HG02763 (cell line): ENCODE measurements around the gene TSPAN18.

ENCODE experiments used
- ATAC-seq: cut with Tn5 transposase; IDR thresholded peaks from one replicate; pipeline ENCODE4 v1.9.1; 2021; ENCODE audit warnings: mild to moderate bottlenecking, moderate library complexity; ENCODE audit not compliant: unreplicated experiment

TSPAN18 gene

DNA sequence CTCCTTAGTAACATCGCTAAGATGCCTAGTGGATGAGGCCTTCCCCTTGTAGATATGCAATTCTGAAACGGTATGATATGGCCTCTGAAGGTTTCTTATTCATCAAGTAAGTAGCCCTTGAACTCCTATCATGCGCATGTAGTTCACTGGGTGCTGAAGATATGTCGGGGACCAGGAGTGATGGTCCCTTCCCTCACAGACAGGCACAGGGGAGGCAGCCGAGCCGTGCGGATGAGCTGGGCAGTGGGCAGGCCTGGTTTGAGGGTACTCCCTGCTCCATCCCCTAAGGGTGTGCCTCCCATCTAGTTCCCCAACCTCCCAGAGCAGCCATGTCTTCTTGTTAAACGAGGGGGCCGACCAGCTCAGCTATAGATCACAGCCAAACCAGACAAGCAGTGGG lies 183.8 kb downstream of the TSPAN18 start:
- ATAC-seq, result no peak

DNA sequence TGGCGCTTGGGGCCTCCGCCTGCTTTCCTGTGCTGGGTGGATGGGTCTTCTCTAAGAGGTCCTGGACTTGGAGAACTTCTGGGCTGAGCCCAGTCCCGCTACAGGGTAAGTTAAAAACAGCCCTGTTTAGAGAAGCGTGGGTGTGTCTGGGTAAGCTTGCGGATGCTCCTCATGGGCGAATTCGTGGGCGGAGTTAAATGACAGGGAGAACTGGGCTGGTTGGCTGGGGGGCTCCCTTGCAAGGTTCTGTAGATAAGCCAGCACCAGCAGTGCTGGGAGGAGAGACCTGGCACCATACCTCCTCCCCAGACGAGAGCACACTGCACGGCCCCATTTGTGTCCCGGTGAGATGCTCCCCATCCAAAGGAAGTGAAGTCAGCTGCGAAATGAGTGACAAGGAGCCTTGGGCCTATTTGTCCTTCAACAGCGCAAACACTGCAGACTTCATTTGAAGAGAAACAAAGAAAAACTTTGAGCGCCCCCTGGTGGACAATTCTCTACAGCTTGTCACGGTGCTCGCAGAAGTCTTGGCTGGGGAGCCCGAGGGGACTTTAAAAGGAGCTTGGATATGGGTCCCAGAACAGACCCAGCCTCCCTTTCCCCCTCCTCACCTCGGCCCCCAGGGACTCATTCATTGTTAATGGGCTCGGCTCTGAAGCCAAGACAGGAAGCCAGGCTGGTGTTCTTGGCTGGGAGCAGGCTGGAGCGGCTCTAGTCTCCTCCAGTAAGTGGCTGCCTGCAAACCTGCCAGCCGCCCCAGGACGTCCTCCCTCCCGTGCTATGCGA lies 184.5 kb downstream of the TSPAN18 start:
- ATAC-seq, result peak; percentile 49

- ATAC-seq, result no peak
Observed at GRCh38 chr11:44912270-44912987, 185.7 kb downstream of the TSPAN18 start.

DNA sequence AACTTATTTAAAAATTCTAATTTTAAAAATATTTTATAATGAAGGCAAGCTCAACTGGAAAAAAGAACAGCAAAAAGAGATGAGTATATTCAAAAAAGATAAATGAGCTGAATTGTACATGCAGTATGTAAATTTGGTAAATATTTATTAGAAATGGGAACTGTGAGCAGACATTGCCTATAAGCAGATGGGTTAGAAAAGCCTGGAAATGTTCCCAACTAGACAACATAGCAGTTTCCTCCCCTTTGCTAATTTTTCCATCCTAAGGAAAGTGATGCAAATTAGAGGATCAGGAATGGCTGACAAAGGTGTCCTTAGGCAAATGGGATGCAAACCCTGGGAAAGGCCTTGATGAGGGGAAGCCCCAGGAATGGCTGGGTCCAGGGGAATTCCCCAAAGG lies 186.7 kb downstream of the TSPAN18 start:
- ATAC-seq, result no peak

- no peak for ATAC-seq
Observed at GRCh38 chr11:44914105-44914504, 187.3 kb downstream of the TSPAN18 start.

- no peak for ATAC-seq
Observed at GRCh38 chr11:44915004-44915403, 188.2 kb downstream of the TSPAN18 start.

DNA sequence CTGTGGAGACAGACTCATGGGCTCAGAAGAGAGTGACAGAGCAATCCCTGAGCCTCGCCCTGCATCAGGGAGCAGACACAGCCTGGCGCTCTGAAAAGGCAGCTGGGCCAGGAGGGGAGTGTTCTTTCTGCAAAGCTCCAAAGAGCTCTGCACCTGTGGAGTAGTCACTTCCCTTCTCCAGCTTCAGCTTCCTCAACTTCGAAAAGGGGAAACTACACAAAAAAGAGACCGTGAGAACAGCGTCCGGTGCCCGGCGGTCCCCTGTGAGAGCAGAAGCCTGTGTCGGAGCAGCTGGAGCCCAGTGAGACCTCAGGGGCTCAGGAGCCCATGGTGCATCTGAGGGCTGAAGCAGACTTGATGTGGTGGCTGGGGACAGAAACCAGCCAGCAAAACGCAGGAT lies 188.9 kb downstream of the TSPAN18 start:
- ATAC-seq, result no peak

GRCh38 chr11:44916331-44916730 lies 189.6 kb downstream of the TSPAN18 start:
- no peak for ATAC-seq

GRCh38 chr11:44916801-44917385 lies 190.1 kb downstream of the TSPAN18 start:
- ATAC-seq, result no peak

DNA sequence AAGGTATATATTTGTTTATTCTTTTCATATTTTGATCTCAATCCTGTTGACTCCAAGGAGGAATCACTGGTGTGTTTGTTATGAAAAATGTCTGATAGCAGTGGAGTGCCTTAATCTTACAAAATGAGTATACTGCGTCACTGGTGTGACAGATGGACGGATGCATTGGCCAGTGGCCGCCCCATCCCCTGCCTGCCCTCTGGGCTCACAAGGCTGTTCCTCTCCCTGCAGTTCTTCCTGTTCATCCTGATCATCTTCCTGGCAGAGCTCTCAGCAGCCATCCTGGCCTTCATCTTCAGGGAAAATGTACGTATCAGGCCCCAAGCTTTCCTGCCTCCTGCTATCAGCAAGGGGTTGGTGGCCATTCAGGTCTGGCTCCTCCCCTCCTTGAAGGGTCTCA lies 191.0 kb downstream of the TSPAN18 start:
- ATAC-seq, result no peak

GRCh38 chr11:44920451-44920850 lies 193.7 kb downstream of the TSPAN18 start:
- ATAC-seq, result no peak

- no peak for ATAC-seq
Observed at GRCh38 chr11:44923115-44923514, 196.4 kb downstream of the TSPAN18 start.

GRCh38 chr11:44923806-44924205 lies 197.0 kb downstream of the TSPAN18 start:
- ATAC-seq, result no peak

- no peak for ATAC-seq
Observed at GRCh38 chr11:44926036-44926435, 199.3 kb downstream of the TSPAN18 start.

- ATAC-seq, result no peak
Observed at GRCh38 chr11:44927174-44927661, 200.5 kb downstream of the TSPAN18 start.

DNA sequence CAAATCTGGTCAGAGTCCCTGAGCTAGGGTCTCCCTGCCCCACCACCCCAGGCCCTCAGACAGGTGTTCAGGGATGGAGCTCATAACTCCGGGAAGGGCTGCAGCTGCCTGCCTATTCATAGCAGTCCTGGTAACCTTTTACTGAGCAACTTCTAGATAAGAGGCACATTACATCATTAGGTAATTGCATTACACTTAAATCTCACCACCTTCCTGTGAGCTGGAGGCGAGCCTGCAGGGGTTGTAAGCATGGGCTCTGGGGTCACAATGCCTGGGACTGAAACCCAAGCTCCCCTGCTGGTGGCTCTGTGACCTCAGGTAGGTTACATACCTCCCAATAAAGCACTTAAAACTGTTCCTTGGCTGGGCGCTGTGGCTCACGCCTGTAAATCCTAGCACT lies 201.4 kb downstream of the TSPAN18 start:
- no peak for ATAC-seq

- no peak for ATAC-seq
Observed at GRCh38 chr11:44928816-44929215, 202.1 kb downstream of the TSPAN18 start.

DNA sequence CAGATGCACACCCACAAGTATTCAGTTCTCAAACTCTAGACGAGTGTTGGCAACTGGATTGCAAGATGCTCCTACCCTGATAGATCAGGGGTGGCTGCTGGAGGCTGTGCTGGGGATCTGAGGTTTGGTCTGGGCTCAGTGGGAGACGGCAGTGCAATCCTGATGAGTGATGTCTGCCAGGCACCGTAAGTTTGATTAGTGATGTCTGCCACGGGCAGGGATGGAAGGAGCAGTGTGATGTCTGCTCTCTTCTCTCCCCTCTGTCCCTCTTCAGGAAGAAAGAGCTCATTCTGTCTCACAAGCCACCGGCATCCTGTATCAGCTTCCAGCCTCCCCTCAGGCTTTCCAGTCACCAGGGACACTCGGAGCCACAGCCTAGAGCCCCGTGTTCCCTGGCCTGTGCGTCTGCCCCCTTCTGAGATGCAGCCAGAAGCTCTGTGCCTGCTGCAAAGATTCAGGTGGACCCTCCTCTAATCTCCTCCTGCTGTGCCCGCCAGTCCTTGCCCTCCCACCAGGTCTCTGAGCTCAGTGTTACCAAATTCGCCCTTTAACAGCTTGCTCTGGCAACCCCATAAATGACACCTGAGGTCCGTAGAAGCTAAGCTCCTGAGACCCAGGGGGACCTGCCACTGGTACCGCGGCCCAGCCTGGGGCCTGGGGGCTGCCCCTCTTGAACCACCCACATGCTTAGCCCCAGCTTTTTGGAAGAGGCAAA lies 204.0 kb downstream of the TSPAN18 start:
- ATAC-seq, result no peak

GRCh38 chr11:44931466-44931865 lies 204.7 kb downstream of the TSPAN18 start:
- ATAC-seq, result no peak

DNA sequence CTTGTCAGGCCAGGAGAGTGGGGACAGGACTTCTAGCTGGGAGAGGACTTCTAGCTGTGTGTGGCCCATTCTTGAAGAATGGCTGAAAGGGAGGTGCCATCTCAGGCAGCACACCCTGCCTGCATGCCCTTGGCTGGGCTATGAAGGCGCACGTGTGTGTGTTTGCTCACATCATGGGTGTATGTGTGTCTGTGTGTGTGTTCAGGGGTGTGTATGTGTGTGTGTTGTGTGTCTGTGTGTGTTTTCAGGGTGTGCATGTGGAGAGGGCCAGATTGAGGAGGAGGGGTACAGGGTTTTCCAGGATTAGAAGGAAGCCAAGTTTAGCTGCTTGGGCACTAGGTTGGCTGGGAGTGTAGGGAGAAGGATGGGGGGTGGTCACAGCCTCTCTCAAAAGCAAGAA lies 207.3 kb downstream of the TSPAN18 start:
- no peak for ATAC-seq

DNA sequence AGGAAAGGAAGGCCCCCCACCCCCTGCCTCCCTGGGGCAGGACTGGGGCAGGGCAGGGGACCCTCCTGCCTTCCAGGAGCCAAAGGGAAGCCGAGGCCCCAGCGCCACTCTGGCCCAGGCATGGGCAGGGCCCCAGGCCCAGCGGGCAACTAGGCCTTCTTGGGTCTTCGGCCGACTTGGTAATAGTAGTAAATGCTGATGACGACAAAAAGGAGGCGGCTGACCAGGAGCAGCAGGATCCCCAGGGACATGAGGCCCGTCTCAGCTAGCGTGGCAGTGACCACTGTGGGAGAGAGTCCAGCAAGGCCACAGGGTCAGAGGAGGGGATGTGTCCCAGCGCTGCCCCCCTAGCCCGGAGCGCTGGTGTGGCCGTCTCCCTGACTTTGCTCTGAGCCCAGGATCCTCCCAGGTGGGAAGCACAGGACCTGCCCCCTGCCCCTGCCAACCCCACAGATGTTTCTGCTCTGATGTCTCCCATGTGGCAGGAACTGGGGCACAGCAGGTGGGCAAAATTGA lies 208.0 kb downstream of the TSPAN18 start:
- ATAC-seq, result no peak
